Measurements from ENCODE around the gene ZMYND10.

The ZMYND10 gene

DNA sequence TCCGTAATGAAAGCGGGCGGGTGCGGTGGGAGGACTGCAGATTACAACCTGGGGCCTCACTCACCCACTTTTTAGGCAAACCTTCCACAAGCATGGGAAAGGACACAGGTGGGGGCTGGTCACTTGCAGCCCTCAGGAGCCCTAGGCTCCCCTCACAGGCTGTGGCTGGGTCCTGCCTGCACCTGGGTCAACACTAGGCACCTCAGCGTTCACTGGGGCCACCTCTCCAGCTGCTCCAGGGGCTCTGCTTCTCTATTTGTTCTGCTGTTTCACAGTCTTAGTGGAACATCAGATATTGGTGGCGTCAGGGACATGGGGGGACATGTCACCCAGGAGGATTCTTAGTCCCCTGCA lies 43.9 kb upstream of the ZMYND10 start:
- Histone ChIP-seq H3K36me3 (ENCODE audit: control insufficient read depth, insufficient read depth, low read length) (no peaks in the 10 kb centered on the region), H3K9me3 (ENCODE audit: control insufficient read depth, low read length) (no peaks in the 10 kb centered on the region), H3K4me1 (peaks cover 11% of the 10 kb centered on the region), H3K9ac (no peak overlapping the region), H3K4me3 (ENCODE audit: low read depth, low read length) (no peak overlapping the region), H3K27me3 (ENCODE audit: control insufficient read depth, insufficient read depth, low read length) (no peaks in the 10 kb centered on the region), H3K79me2 (no peaks in the 10 kb centered on the region), H3K4me2 (ENCODE audit: low read length) (no peak overlapping the region), H2AFZ (no peak overlapping the region), H3K27ac (no peak overlapping the region)
- TF ChIP-seq, protein P1, sequence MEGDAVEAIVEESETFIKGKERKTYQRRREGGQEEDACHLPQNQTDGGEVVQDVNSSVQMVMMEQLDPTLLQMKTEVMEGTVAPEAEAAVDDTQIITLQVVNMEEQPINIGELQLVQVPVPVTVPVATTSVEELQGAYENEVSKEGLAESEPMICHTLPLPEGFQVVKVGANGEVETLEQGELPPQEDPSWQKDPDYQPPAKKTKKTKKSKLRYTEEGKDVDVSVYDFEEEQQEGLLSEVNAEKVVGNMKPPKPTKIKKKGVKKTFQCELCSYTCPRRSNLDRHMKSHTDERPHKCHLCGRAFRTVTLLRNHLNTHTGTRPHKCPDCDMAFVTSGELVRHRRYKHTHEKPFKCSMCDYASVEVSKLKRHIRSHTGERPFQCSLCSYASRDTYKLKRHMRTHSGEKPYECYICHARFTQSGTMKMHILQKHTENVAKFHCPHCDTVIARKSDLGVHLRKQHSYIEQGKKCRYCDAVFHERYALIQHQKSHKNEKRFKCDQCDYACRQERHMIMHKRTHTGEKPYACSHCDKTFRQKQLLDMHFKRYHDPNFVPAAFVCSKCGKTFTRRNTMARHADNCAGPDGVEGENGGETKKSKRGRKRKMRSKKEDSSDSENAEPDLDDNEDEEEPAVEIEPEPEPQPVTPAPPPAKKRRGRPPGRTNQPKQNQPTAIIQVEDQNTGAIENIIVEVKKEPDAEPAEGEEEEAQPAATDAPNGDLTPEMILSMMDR (IDR thresholded peaks at IDR 0.05) = no peak

DNA sequence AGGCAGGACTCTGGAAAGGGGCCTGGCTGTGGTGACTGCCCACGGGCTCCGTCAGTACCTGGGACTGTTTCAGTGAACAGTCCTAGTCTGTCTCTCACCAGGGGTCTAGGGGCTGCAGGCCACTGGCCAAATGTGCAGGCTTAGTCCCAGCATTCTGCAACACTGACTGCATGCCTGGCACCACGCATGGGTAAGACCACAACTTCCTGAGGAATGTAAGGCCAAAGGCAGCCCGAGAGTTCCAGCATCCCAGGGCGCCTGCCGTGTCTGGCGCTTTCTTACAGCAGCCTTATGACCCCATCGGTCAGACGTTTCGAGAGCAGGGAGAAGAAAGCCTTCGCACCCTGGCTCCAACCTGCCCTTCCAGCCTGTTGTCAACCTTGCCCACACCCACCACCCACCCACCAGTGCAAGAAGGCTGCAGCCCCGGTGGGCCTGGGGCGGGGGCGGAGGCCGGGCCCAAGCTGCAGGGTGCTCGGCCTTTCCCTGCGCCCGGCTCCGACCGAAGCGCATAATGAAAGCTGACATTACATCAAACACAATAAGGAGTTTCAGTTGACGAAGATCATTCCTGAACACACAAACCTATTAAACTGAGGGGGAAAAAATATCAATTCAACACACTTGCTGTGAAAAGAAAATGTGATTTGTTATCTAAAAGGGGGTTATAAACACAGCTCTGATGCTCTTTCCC lies 43.3 kb upstream of the ZMYND10 start:
- Histone ChIP-seq H3K4me2 (ENCODE audit: low read length) (no peak overlapping the region), H3K4me3 (ENCODE audit: low read depth, low read length) (no peak overlapping the region), H3K79me2 (no peaks in the 10 kb centered on the region), H3K9me3 (ENCODE audit: control insufficient read depth, low read length) (no peaks in the 10 kb centered on the region), H2AFZ (no peak overlapping the region), H3K4me1 (peaks cover 11% of the 10 kb centered on the region), H3K27me3 (ENCODE audit: control insufficient read depth, insufficient read depth, low read length) (no peaks in the 10 kb centered on the region), H3K9ac (no peak overlapping the region), H3K27ac (no peak overlapping the region), H3K36me3 (ENCODE audit: control insufficient read depth, insufficient read depth, low read length) (no peaks in the 10 kb centered on the region)
- TF ChIP-seq, protein P1 (IDR thresholded peaks at IDR 0.05) = no peak

DNA sequence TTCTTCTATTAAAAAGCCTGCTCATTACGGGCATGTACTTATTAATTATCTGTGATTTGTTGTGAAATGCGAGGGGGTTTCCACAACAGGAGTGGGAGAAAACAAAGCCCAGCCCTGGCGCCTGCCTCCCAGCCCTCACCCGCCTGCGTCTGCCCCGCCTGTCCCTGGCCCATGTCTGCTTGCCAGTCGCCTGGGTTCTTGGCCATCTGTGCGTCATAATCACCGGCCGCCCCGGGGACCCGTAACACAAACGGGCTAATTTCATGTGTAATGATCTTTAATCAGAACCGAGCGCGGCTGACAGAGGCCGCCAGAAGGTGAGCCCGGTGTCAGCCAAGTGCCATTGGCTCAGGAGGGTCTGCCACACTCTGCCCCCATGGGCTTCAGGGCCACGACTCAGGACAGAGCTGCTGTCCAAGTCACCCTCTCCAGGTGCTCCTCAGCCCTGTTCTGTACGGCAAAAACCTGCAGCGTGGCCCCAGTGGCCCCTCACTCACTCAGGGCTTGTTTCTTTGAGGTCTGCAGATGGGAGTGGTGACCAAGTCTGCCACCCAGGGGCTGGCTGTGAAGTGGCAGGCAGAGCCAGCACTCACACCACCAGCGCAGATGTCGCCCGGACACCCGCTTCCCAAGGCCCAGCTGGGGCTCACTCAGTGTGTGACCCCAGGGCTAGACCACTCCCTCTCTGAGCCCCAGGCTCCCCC lies 42.6 kb upstream of the ZMYND10 start:
- Histone ChIP-seq H3K9me3 (ENCODE audit: control insufficient read depth, low read length) (no peaks in the 10 kb centered on the region), H3K4me1 (peaks cover 11% of the 10 kb centered on the region), H3K36me3 (ENCODE audit: control insufficient read depth, insufficient read depth, low read length) (no peaks in the 10 kb centered on the region), H3K9ac (no peak overlapping the region), H3K27ac (no peak overlapping the region), H3K4me2 (ENCODE audit: low read length) (no peak overlapping the region), H3K27me3 (ENCODE audit: control insufficient read depth, insufficient read depth, low read length) (no peaks in the 10 kb centered on the region), H2AFZ (no peak overlapping the region), H3K4me3 (ENCODE audit: low read depth, low read length) (no peak overlapping the region), H3K79me2 (no peaks in the 10 kb centered on the region)
- TF ChIP-seq, protein P1 (IDR thresholded peaks at IDR 0.05) = no peak

DNA sequence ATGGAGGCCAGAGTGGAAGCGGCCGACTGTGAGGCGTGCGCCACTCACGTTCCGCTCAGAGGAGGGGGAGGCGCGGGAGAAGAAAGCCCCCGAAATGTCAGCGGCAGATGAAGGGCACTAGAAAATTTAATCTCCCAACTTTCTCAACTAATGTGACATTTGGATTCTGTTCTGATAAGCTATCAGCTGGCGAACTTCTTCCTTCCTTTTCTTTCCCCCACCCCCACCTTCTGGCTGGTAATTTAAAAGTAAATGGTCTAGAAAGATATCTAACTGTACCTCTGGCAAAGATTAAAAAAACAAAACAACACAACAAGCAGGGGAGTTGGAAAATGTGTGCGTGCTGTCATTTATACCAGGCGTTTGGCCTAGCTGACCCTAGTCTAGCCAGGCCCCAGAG lies 40.2 kb upstream of the ZMYND10 start:
- Histone ChIP-seq H3K9me3 (ENCODE audit: control insufficient read depth, low read length) (no peaks in the 10 kb centered on the region), H3K79me2 (no peaks in the 10 kb centered on the region), H3K27me3 (ENCODE audit: control insufficient read depth, insufficient read depth, low read length) (no peaks in the 10 kb centered on the region), H3K27ac (no peak overlapping the region), H3K9ac (no peak overlapping the region), H3K4me1 (peaks cover under 1% of the 10 kb centered on the region), H3K4me2 (ENCODE audit: low read length) (no peak overlapping the region), H2AFZ (no peak overlapping the region), H3K4me3 (ENCODE audit: low read depth, low read length) (no peak overlapping the region), H3K36me3 (ENCODE audit: control insufficient read depth, insufficient read depth, low read length) (no peaks in the 10 kb centered on the region)
- TF ChIP-seq, protein P1 (IDR thresholded peaks at IDR 0.05) = no peak

DNA sequence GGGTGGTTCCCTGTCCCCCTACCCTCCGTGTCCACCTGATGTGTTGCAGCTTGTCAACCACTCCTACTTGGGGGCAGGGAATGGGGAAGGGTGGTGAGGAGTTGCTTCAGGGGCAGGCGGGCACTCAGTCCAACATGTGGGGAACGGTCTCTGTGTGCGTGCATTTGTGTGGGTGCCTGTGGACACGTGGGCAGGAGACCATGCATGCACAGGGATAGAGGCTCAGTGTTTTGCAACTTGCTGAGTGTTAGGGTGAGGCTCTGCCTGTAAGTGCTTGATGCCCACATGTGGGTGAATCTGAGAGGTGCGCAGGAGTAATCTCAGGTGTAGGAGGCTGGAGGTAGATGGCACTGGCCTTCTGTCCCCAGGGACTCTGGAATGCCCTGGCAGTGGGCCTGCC lies 38.2 kb upstream of the ZMYND10 start:
- Histone ChIP-seq H3K9ac (no peak overlapping the region), H3K4me1 (no peaks in the 10 kb centered on the region), H3K36me3 (ENCODE audit: control insufficient read depth, insufficient read depth, low read length) (no peaks in the 10 kb centered on the region), H3K27me3 (ENCODE audit: control insufficient read depth, insufficient read depth, low read length) (no peaks in the 10 kb centered on the region), H3K4me3 (ENCODE audit: low read depth, low read length) (no peak overlapping the region), H3K9me3 (ENCODE audit: control insufficient read depth, low read length) (no peaks in the 10 kb centered on the region), H3K79me2 (no peaks in the 10 kb centered on the region), H2AFZ (no peak overlapping the region), H3K4me2 (ENCODE audit: low read length) (no peak overlapping the region), H3K27ac (no peak overlapping the region)
- TF ChIP-seq, protein P1 (IDR thresholded peaks at IDR 0.05) = no peak
